GM12878 (cell line): ENCODE measurements around the gene CDH4. TPM values are rescaled to one million over a fixed set of nuclear protein-coding genes. Genes with fewer than 3 reads are reported as not detected.

Source experiments
- ATAC-seq: fragments of 200-7000 bp; cut with Tn5 transposase; 3 replicates; pipeline ENCODE4 v1.9.1; 2020; ENCODE audit warnings: mild to moderate bottlenecking, moderate library complexity
- BruUV-seq: library from RNA; stranded (reverse); fragments of 400-500 nt; replicated peaks from 2 replicates; lab custom pipeline; 2021; lab: Mats Ljungman, UMichigan
- CTCF ChIA-PET: fragments of 300-600 bp; sonication (Branson Sonifier 250); formaldehyde crosslinking; extraction: SDS; loops from one replicate; lab custom pipeline; 2021; ENCODE audit warnings: inconsistent platforms; lab: Yijun Ruan, JAX
- POLR2A ChIA-PET: fragments of 350-600 bp; formaldehyde crosslinking; extraction: SDS; loops from one replicate; lab custom pipeline; 2021; ENCODE audit warnings: inconsistent platforms; lab: Charles Lee
- RAD21 ChIA-PET: fragments of 300-600 bp; sonication (Branson Sonifier 250); formaldehyde crosslinking; loops from one replicate; lab custom pipeline; 2023; ENCODE audit warnings: antibody characterized with exemption; ENCODE audit not compliant: unreplicated experiment; lab: Charles Lee
- SMC1A ChIA-PET: fragments of 300-600 bp; sonication (Branson Sonifier 250); formaldehyde crosslinking; loops from one replicate; lab custom pipeline; 2023; ENCODE audit not compliant: unreplicated experiment, uncharacterized antibody; lab: Charles Lee
- DNase-seq: peaks from one replicate; pipeline ENCODE4 v3.0.0-alpha.2; 2011; ENCODE audit warnings: low read depth, low spot score
- FAIRE-seq: peaks from 3 replicates; lab custom pipeline; 2011; peaks lifted over from hg19 to GRCh38; lab: Jason Lieb, UNC
- H2AFZ ChIP-seq: 2 replicates; pipeline ENCODE4 v1.6.0; 2011; ENCODE audit warnings: low read depth, low read length, control low read depth; ENCODE audit not compliant: control insufficient read depth
- H3K27ac ChIP-seq: 2 replicates; pipeline ENCODE4 v1.5.1; 2011; ENCODE audit warnings: control low read depth; ENCODE audit not compliant: control insufficient read depth, insufficient read depth
- H3K27me3 ChIP-seq, 2 experiments: replicated peaks in 1 of 2; 2 replicates each; pipeline versions ENCODE4 v1.6.0 to v1.6.1; 2011; ENCODE audit warnings: low read length in 1 of 2; ENCODE audit not compliant: control insufficient read depth in 2 of 2, insufficient read depth in 2 of 2
- H3K36me3 ChIP-seq, 2 experiments: 2 replicates each; pipeline ENCODE4 v1.5.1; 2011; ENCODE audit warnings: low read length in 1 of 2; ENCODE audit not compliant: control insufficient read depth in 2 of 2, insufficient read depth in 2 of 2
- H3K4me1 ChIP-seq: 2 replicates; pipeline ENCODE4 v1.6.1; 2011; ENCODE audit warnings: mild to moderate bottlenecking, low read length, moderate library complexity, mixed read lengths; ENCODE audit not compliant: control insufficient read depth, insufficient read depth
- H3K4me2 ChIP-seq: 2 replicates; pipeline ENCODE4 v1.6.0; 2011; ENCODE audit warnings: control low read depth; ENCODE audit not compliant: control insufficient read depth, insufficient read depth
- H3K4me3 ChIP-seq: fragments of 200-600 bp; sonication (generic); 2 replicates; pipeline ENCODE4 v1.5.1; 2016
- H3K79me2 ChIP-seq: 2 replicates; pipeline ENCODE4 v1.6.0; 2011; ENCODE audit warnings: low read length; ENCODE audit not compliant: control insufficient read depth, insufficient read depth
- H3K9ac ChIP-seq: 2 replicates; pipeline ENCODE4 v1.8.0; 2011; ENCODE audit warnings: low read length, control low read depth, mixed read lengths; ENCODE audit not compliant: control insufficient read depth, insufficient read depth
- H3K9me3 ChIP-seq: replicated peaks from 3 replicates; pipeline ENCODE4 v1.5.1; 2011; ENCODE audit warnings: mild to moderate bottlenecking, low read length; ENCODE audit not compliant: control insufficient read depth, insufficient read depth
- H4K20me1 ChIP-seq: 2 replicates; pipeline ENCODE4 v1.6.0; 2011; ENCODE audit not compliant: control insufficient read depth, insufficient read depth
- E2F8 ChIP-seq: fragments of 450-650 bp; IDR thresholded peaks from 2 replicates; pipeline ENCODE4 v1.6.1; 2018; ENCODE audit warnings: mild to moderate bottlenecking, low read depth, moderate library complexity; ENCODE audit not compliant: partially characterized antibody
- ETV6 ChIP-seq, 2 experiments: fragments of 450-650 bp in 1 of 2; IDR thresholded peaks in 1 of 2; conservative IDR thresholded peaks in 1 of 2; 2 replicates each; pipeline ENCODE4 v1.6.1; 2014; ENCODE audit warnings: antibody characterized with exemption in 1 of 2, borderline replicate concordance in 1 of 2, low read depth in 1 of 2, mild to moderate bottlenecking in 1 of 2, moderate library complexity in 1 of 2
- POLR2AphosphoS2 ChIP-seq: IDR thresholded peaks from 2 replicates; pipeline ENCODE4 v1.6.1; 2011; ENCODE audit warnings: low read depth, mild to moderate bottlenecking, low read length, improper control_type of control experiment, moderate library complexity
- WGBS: methylation state at CpG from one replicate; pipeline ENCODE4 v1.1.6; 2016; ENCODE audit warnings: low lambda C conversion rate; ENCODE audit not compliant: insufficient replicate concordance, insufficient coverage; ENCODE audit errors: missing lambda C conversion rate; 5-methylcytosine and 5-hydroxymethylcytosine counted together
- in situ Hi-C: fragments of 300-500 bp; cut with MboI; formaldehyde crosslinking; loops from 9 replicates; pipeline ENCODE4 v1.14.3; 2018; ENCODE audit warnings: mixed read lengths
- intact Hi-C: fragments of 100-400 bp; cut with micrococcal nuclease; formaldehyde crosslinking; loops from one replicate; pipeline ENCODE4 v1.14.2; 2022; ENCODE audit not compliant: unreplicated experiment
- polyA plus RNA-seq, 11 experiments: library from polyadenylated mRNA; depleted of rRNA in 4 of 11; unstranded in 6 of 11; stranded (reverse) in 5 of 11; fragments of >200 nt; fragmentation: Nextera tagmentation in 4 of 11; fragmentation: Illumina TruSeq in 1 of 11; extraction: Ambion mirVana in 4 of 11; extraction: Trizol in 1 of 11; gene quantifications; 1 replicate in 1 of 11; 2 replicates in 10 of 11; pipeline versions ENCODE4 v1.2.1 to v1.2.3, GENCODE V29; 2011 to 2016; ENCODE audit warnings: inconsistent platforms in 2 of 11, missing spikeins in 2 of 11, low read depth in 1 of 11
- total RNA-seq, 4 experiments: library from RNA; depleted of rRNA in 3 of 4; stranded (reverse); fragments of >200 nt in 3 of 4; fragmentation: Illumina TruSeq in 1 of 4; extraction: Trizol in 1 of 4; gene quantifications; 2 replicates each; pipeline versions ENCODE4 v1.2.1 to v1.2.3, GENCODE V29; 2013 to 2021

CDH4 gene
- total and polyA plus RNA-seq, 10 of the 15 experiments (the other 5 are each of a cell fraction or from before 2014, with no cell fraction given): not detected

- no peak for TF ChIP-seq E2F8
Observed at GRCh38 chr20:61499859-61500554, 247.9 kb downstream of the CDH4 start (continued).

- Histone ChIP-seq H3K27ac (no peak overlapping the region), H3K27me3 (no peaks in the 10 kb centered on the region), H2AFZ (no peak overlapping the region), H3K4me3 (no peak overlapping the region), H3K9me3 (no peaks in the 10 kb centered on the region; the same call in 2 of the 3 replicates), H3K36me3 (no peaks in the 10 kb centered on the region), H3K4me1 (no peaks in the 10 kb centered on the region), H3K9ac (no peak overlapping the region), H4K20me1 (no peaks in the 10 kb centered on the region), H3K79me2 (no peaks in the 10 kb centered on the region), H3K4me2 (no peak overlapping the region)
- ChIA-PET CTCF (no interaction called here), RAD21 (no interaction called here), SMC1A (no interaction called here), POLR2A (no interaction called here)
- DNase-seq (no peak), ATAC-seq (no peak), FAIRE-seq (no peak)
- TF ChIP-seq ETV6 (conservative IDR thresholded peaks at IDR 0.05 in 1 of 2, IDR thresholded peaks at IDR 0.05 in 1 of 2; ENCODE audit: borderline replicate concordance in 1 of 2, low read depth in 1 of 2) (no peak), POLR2AphosphoS2 (no peak)
- in situ Hi-C loops (no loop called here), intact Hi-C loops (no loop called here)
- WGBS: 53% methylated on average over 11 of the region's 11 CpGs
- no TSS peak for BruUV-seq
Observed at GRCh38 chr20:61500791-61501321, 248.8 kb downstream of the CDH4 start.
